Uterus (tissue), 2 donors: ENCODE data around the gene WIZ.

Experiments used
- POLR2A ChIP-seq, 2 donors: fragments of 450-650 bp; IDR thresholded peaks; one replicate each; pipeline ENCODE4 v1.6.1; 2016; ENCODE audit warnings: antibody characterized with exemption in 2 of 2, mild to moderate bottlenecking in 1 of 2, moderate library complexity in 1 of 2
- TF ChIP-seq, protein P1 (sequence below), 4 experiments: fragments of 200-600 bp in 2 of 4; fragments of 450-650 bp in 2 of 4; sonication (generic) in 2 of 4; IDR thresholded peaks; one replicate each; pipeline ENCODE4 v1.5.1; 2016 to 2019; ENCODE audit warnings: antibody characterized with exemption in 4 of 4, mild to moderate bottlenecking in 2 of 4, moderate library complexity in 1 of 4

DNA sequence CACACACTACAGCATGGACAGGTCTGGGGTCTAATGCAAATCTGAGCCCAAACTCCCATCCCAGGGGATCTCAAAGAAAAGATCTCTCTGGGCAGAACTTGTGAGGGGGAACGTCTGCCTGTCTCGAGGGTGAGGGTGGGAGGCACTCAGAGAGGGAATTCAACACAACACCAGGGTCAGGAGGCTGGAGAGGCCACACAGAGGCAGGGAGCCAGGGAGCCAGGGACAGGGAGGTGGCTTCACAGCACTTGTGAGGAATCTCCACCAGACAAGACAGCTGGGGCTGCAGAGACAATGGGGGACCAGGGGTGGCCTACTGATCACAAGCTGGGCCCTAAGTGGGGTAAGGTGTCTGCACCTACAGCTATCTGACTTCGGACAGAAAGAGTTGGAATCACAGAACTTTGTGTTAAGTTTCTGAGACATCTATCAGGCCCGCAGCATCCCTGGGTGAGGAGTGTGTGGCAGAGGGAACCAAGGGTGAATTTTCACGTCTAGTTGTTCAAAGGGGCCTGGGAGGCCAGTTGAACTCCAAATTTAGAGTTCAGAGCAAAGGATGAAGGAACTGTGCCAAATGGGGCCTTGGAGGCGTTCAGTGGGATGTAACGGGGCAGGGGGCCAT lies 18.2 kb downstream of the WIZ start:
- TF ChIP-seq, protein P1, sequence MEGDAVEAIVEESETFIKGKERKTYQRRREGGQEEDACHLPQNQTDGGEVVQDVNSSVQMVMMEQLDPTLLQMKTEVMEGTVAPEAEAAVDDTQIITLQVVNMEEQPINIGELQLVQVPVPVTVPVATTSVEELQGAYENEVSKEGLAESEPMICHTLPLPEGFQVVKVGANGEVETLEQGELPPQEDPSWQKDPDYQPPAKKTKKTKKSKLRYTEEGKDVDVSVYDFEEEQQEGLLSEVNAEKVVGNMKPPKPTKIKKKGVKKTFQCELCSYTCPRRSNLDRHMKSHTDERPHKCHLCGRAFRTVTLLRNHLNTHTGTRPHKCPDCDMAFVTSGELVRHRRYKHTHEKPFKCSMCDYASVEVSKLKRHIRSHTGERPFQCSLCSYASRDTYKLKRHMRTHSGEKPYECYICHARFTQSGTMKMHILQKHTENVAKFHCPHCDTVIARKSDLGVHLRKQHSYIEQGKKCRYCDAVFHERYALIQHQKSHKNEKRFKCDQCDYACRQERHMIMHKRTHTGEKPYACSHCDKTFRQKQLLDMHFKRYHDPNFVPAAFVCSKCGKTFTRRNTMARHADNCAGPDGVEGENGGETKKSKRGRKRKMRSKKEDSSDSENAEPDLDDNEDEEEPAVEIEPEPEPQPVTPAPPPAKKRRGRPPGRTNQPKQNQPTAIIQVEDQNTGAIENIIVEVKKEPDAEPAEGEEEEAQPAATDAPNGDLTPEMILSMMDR (IDR thresholded peaks at IDR 0.05) = no peak
- no peak for TF ChIP-seq POLR2A (IDR thresholded peaks at IDR 0.05)
